B cell (primary cell): ENCODE data around the gene MID2. TPM values are rescaled to one million over a fixed set of nuclear protein-coding genes. Genes with fewer than 3 reads are reported as not detected.

Experiments
- ATAC-seq: fragments of 200-7000 bp; cut with Tn5 transposase; one replicate; pipeline ENCODE4 v1.10.0; 2021; ENCODE audit warnings: low read depth, mild to moderate bottlenecking, moderate number of reproducible peaks, moderate library complexity
- CTCF ChIA-PET: fragments of 350-600 bp; sonication (Branson Sonifier 250); formaldehyde crosslinking; loops from one replicate; lab custom pipeline; 2021; ENCODE audit warnings: antibody characterized with exemption, inconsistent platforms; lab: Charles Lee
- POLR2A ChIA-PET: fragments of 350-600 bp; sonication (Branson Sonifier 250); formaldehyde crosslinking; loops from one replicate; lab custom pipeline; 2021; ENCODE audit warnings: antibody characterized with exemption; lab: Charles Lee
- DNase-seq: peaks from one replicate; pipeline ENCODE4 v3.0.0; 2013
- H2AFZ ChIP-seq: 2 replicates; pipeline ENCODE4 v1.6.1; 2012; ENCODE audit warnings: mild to moderate bottlenecking, low read depth, low read length; ENCODE audit not compliant: insufficient read depth, poor library complexity, severe bottlenecking
- H3K27ac ChIP-seq, 2 donors: 1 replicate in 1 of 2; 2 replicates in 1 of 2; pipeline ENCODE4 v1.5.1; 2012 to 2013; ENCODE audit warnings: low read length in 2 of 2, mild to moderate bottlenecking in 2 of 2, moderate library complexity in 1 of 2
- H3K27me3 ChIP-seq, 4 experiments: fragments of 200-600 bp in 1 of 4; sonication (generic) in 1 of 4; replicated peaks in 1 of 4; 1 replicate in 2 of 4; 2 replicates in 2 of 4; pipeline versions ENCODE4 v1.6.1 to v1.7.0; 2013 to 2016; ENCODE audit warnings: low read length in 3 of 4, mild to moderate bottlenecking in 2 of 4, mixed read lengths in 1 of 4, moderate library complexity in 1 of 4; ENCODE audit not compliant: insufficient read depth in 4 of 4, control insufficient read depth in 3 of 4; ENCODE audit errors: control extremely low read depth in 1 of 4
- H3K36me3 ChIP-seq, 2 experiments: replicated peaks in 1 of 2; 1 replicate in 1 of 2; 2 replicates in 1 of 2; pipeline versions ENCODE4 v1.6.1 to v1.7.1; 2013; ENCODE audit warnings: low read length in 1 of 2; ENCODE audit not compliant: insufficient read depth in 2 of 2, control insufficient read depth in 1 of 2; ENCODE audit errors: control extremely low read depth in 1 of 2, extremely low read depth in 1 of 2
- H3K4me1 ChIP-seq, 2 donors: fragments of 200-600 bp in 1 of 2; sonication (generic) in 1 of 2; 1 replicate in 1 of 2; 2 replicates in 1 of 2; pipeline versions ENCODE4 v1.5.1 to v1.6.1; 2013 to 2017; ENCODE audit warnings: low read length in 2 of 2; ENCODE audit not compliant: control insufficient read depth in 2 of 2, insufficient read depth in 2 of 2
- H3K4me2 ChIP-seq: replicated peaks from 2 replicates; pipeline ENCODE3; 2012; ENCODE audit warnings: mild to moderate bottlenecking, low read depth, low read length; ENCODE audit not compliant: poor library complexity, severe bottlenecking
- H3K4me3 ChIP-seq, 5 experiments: fragments of 200-600 bp in 1 of 5; sonication (generic) in 1 of 5; 1 replicate in 3 of 5; 2 replicates in 2 of 5; pipeline versions ENCODE4 v1.5.1 to v1.7.0; 2011 to 2016; ENCODE audit warnings: low read length in 4 of 5, mild to moderate bottlenecking in 4 of 5, low read depth in 2 of 5, control low read depth in 1 of 5, moderate library complexity in 1 of 5; ENCODE audit not compliant: insufficient read depth in 1 of 5; ENCODE audit errors: control extremely low read depth in 1 of 5, extremely low read depth in 1 of 5
- H3K79me2 ChIP-seq: fragments of 200-600 bp; sonication (generic); one replicate; pipeline ENCODE4 v1.6.0; 2016; ENCODE audit warnings: low read length; ENCODE audit not compliant: control insufficient read depth, insufficient read depth
- H3K9ac ChIP-seq: fragments of 200-600 bp; sonication (generic); 2 replicates; pipeline ENCODE4 v1.6.1; 2017; ENCODE audit warnings: mild to moderate bottlenecking, low read length, moderate library complexity
- H3K9me3 ChIP-seq, 3 donors: one replicate each; pipeline versions ENCODE4 v1.6.1 to v1.7.1; 2013; ENCODE audit warnings: low read length in 2 of 3; ENCODE audit not compliant: control insufficient read depth in 2 of 3, insufficient read depth in 1 of 3; ENCODE audit errors: control extremely low read depth in 1 of 3
- H4K20me1 ChIP-seq: 2 replicates; pipeline ENCODE4 v1.6.0; 2012; ENCODE audit warnings: mild to moderate bottlenecking, low read length; ENCODE audit not compliant: insufficient read depth, control insufficient read depth, poor library complexity, severe bottlenecking
- H3K27ac Mint-ChIP-seq: one replicate; pipeline ENCODE4 v1.8.0; 2021; ENCODE audit warnings: mixed read lengths
- H3K27me3 Mint-ChIP-seq: one replicate; pipeline ENCODE4 v1.8.0; 2021; ENCODE audit warnings: mixed read lengths
- H3K4me1 Mint-ChIP-seq: one replicate; pipeline ENCODE4 v1.8.0; 2021; ENCODE audit warnings: mixed read lengths
- H3K4me3 Mint-ChIP-seq: one replicate; pipeline ENCODE4 v1.8.0; 2021; ENCODE audit warnings: mixed read lengths
- H3K9me3 Mint-ChIP-seq: one replicate; pipeline ENCODE4 v1.8.0; 2022; ENCODE audit warnings: mixed read lengths; ENCODE audit not compliant: insufficient read depth
- CTCF ChIP-seq: fragments of 200-600 bp; IDR thresholded peaks from one replicate; pipeline ENCODE4 v1.8.0; 2022; ENCODE audit warnings: antibody characterized with exemption, mild to moderate bottlenecking
- EZH2 ChIP-seq: IDR thresholded peaks from 2 replicates; pipeline ENCODE4 v1.6.1; 2012; ENCODE audit warnings: borderline replicate concordance, low read depth, mild to moderate bottlenecking, moderate library complexity, low read length; ENCODE audit not compliant: insufficient read depth, poor library complexity, severe bottlenecking
- WGBS: methylation state at CpG from one replicate; pipeline ENCODE4 v1.1.5; 2013; ENCODE audit warnings: missing lambda C conversion rate; ENCODE audit not compliant: insufficient coverage; 5-methylcytosine and 5-hydroxymethylcytosine counted together
- intact Hi-C: fragments of 100-400 bp; cut with micrococcal nuclease; formaldehyde crosslinking; loops from one replicate; pipeline ENCODE4 v1.10.0; 2022
- polyA plus RNA-seq: library from polyadenylated mRNA; depleted of rRNA; stranded (reverse); fragments of >200 nt; gene quantifications from 2 replicates; pipeline ENCODE4 v1.2.3, GENCODE V29; 2012
- total RNA-seq, 2 donors: library from RNA; stranded (reverse); fragments of 120-200 nt in 1 of 2; gene quantifications; 1 replicate in 1 of 2; 2 replicates in 1 of 2; pipeline versions ENCODE4 v1.2.3 to v1.2.4, GENCODE V29; 2013 to 2022

Gene MID2
- total and polyA plus RNA-seq, 2 donors (not counting 1 experiment from before 2014, with no cell fraction given), result 1.7 to 5.8 TPM

- Histone ChIP-seq H3K4me1 (no peaks in the 10 kb centered on the region), H3K9ac (no peak overlapping the region), H3K4me2 (no peak overlapping the region), H3K4me3 (no peak overlapping the region), H2AFZ (no peak overlapping the region), H3K79me2 (no peaks in the 10 kb centered on the region), H3K36me3 (no peaks in the 10 kb centered on the region), H3K27me3 (no peaks in the 10 kb centered on the region), H3K9me3 (no peaks in the 10 kb centered on the region), H4K20me1 (no peaks in the 10 kb centered on the region), H3K27ac (no peak overlapping the region)
- DNase-seq (no peak), ATAC-seq (no peak)
- ChIA-PET CTCF (no interaction called here), POLR2A (no interaction called here)
- intact Hi-C loops, result no loop called here
- Mint-ChIP-seq H3K9me3 (peaks cover 3% of the 10 kb centered on the region), H3K27me3 (peaks cover 8% of the 10 kb centered on the region), H3K4me3 (no peak overlapping the region), H3K4me1 (no peaks in the 10 kb centered on the region), H3K27ac (no peak overlapping the region)
- TF ChIP-seq CTCF (no peak), EZH2 (no peak)
- no CpG with 5 or more reads among the region's 5 CpGs for WGBS
Observed at GRCh38 chrX:107968623-107969022, 143.0 kb downstream of the MID2 start.

GRCh38 chrX:107970073-107970472 lies 144.4 kb downstream of the MID2 start:
- H2AFZ ChIP-seq, result no peak overlapping the region
- H3K79me2 ChIP-seq, result no peaks in the 10 kb centered on the region
- H3K9ac ChIP-seq, result no peak overlapping the region
- no peaks in the 10 kb centered on the region for H3K4me1 ChIP-seq
- H3K36me3 ChIP-seq, result no peaks in the 10 kb centered on the region
- Mint-ChIP-seq H3K27me3 (no peaks in the 10 kb centered on the region), H3K4me3 (no peak overlapping the region), H3K27ac (no peak overlapping the region), H3K4me1 (no peaks in the 10 kb centered on the region), H3K9me3 (no peaks in the 10 kb centered on the region)
- H3K27ac ChIP-seq, result no peak overlapping the region
- no peak overlapping the region for H3K4me2 ChIP-seq
- no peak for DNase-seq
- no CpG with 5 or more reads among the region's 2 CpGs for WGBS
- no peak for TF ChIP-seq EZH2
- TF ChIP-seq CTCF, result no peak
- ATAC-seq, result no peak
- POLR2A ChIA-PET, result no interaction called here
- intact Hi-C loops, result no loop called here
- no peaks in the 10 kb centered on the region for H3K9me3 ChIP-seq
- no peak overlapping the region for H3K4me3 ChIP-seq
- no peaks in the 10 kb centered on the region for H3K27me3 ChIP-seq
- CTCF ChIA-PET, result no interaction called here
- H4K20me1 ChIP-seq, result no peaks in the 10 kb centered on the region
